Ascending aorta (tissue), 2 donors: ENCODE measurements around the gene JPH3. TPM values are rescaled to one million over a fixed set of nuclear protein-coding genes. Genes with fewer than 3 reads are reported as not detected.

Experiments used
- DNase-seq, 2 donors: peaks; one replicate each; pipeline ENCODE4 v3.0.0-alpha.2; 2019; ENCODE audit warnings: low spot score in 2 of 2
- H3K27ac ChIP-seq, 2 donors: fragments of 200-600 bp; sonication (generic); one replicate each; pipeline ENCODE4 v1.5.1; 2016 to 2017; ENCODE audit warnings: mild to moderate bottlenecking in 1 of 2
- H3K27me3 ChIP-seq: fragments of 200-600 bp; sonication (generic); one replicate; pipeline ENCODE4 v1.5.1; 2017
- H3K36me3 ChIP-seq, 2 donors: fragments of 200-600 bp; sonication (generic); one replicate each; pipeline ENCODE4 v1.5.1; 2016
- H3K4me1 ChIP-seq, 2 donors: fragments of 200-600 bp; sonication (generic); one replicate each; pipeline ENCODE4 v1.5.1; 2016 to 2017; ENCODE audit warnings: mild to moderate bottlenecking in 1 of 2
- H3K4me3 ChIP-seq, 2 donors: fragments of 200-600 bp; sonication (generic); one replicate each; pipeline ENCODE4 v1.5.1; 2016 to 2017; ENCODE audit warnings: mild to moderate bottlenecking in 1 of 2
- H3K9me3 ChIP-seq, 2 donors: fragments of 200-600 bp; sonication (generic); one replicate each; pipeline ENCODE4 v1.5.1; 2016
- CTCF ChIP-seq, 3 experiments: fragments of 200-600 bp in 2 of 3; fragments of 450-650 bp in 1 of 3; sonication (generic) in 2 of 3; IDR thresholded peaks; one replicate each; pipeline ENCODE4 v1.5.1; 2016 to 2019; ENCODE audit warnings: antibody characterized with exemption in 3 of 3, mild to moderate bottlenecking in 1 of 3, moderate library complexity in 1 of 3
- intact Hi-C: fragments of 100-400 bp; cut with DNase I; formaldehyde crosslinking; loops from one replicate; pipeline ENCODE4 v1.15.1; 2023
- total RNA-seq: library from RNA; depleted of rRNA; stranded (reverse); fragments of >200 nt; gene quantifications from one replicate; pipeline ENCODE4 v1.1.0, GENCODE V29; 2016

JPH3 gene
- total RNA-seq, 1 donor from 2014 or later: not detected

GRCh38 chr16:87652799-87653198, 50.5 kb downstream of the JPH3 start:
- no peaks in the 10 kb centered on the region for H3K4me1 ChIP-seq
- H3K4me3 ChIP-seq: no peak overlapping the region
- no peak overlapping the region for H3K27ac ChIP-seq
- H3K9me3 ChIP-seq: no peaks in the 10 kb centered on the region
- H3K27me3 ChIP-seq: no peaks in the 10 kb centered on the region
- intact Hi-C loops: no loop called here
- no peak for TF ChIP-seq CTCF (IDR thresholded peaks at IDR 0.05)
- no peaks in the 10 kb centered on the region for H3K36me3 ChIP-seq
- DNase-seq: no peak

- no peaks in the 10 kb centered on the region for H3K4me1 ChIP-seq
- H3K9me3 ChIP-seq: no peaks in the 10 kb centered on the region
- intact Hi-C loops: no loop called here
- no peaks in the 10 kb centered on the region for H3K36me3 ChIP-seq
- H3K27me3 ChIP-seq: no peaks in the 10 kb centered on the region
- DNase-seq: no peak
- H3K4me3 ChIP-seq: no peak overlapping the region
- no peak for TF ChIP-seq CTCF (IDR thresholded peaks at IDR 0.05)
- H3K27ac ChIP-seq: no peak overlapping the region
These were observed 50.9 kb downstream of the JPH3 start for GRCh38 chr16:87653234-87653633.

GRCh38 chr16:87654826-87655225, 52.5 kb downstream of the JPH3 start:
- intact Hi-C loops: no loop called here
- Histone ChIP-seq H3K36me3 (no peaks in the 10 kb centered on the region), H3K27me3 (no peaks in the 10 kb centered on the region), H3K9me3 (no peaks in the 10 kb centered on the region), H3K27ac (no peak overlapping the region), H3K4me3 (no peak overlapping the region), H3K4me1 (no peaks in the 10 kb centered on the region)
- no peak for DNase-seq
- TF ChIP-seq CTCF (IDR thresholded peaks at IDR 0.05): no peak

GRCh38 chr16:87656328-87656727, 54.0 kb downstream of the JPH3 start:
- no peak for DNase-seq
- no peak overlapping the region for H3K27ac ChIP-seq

GRCh38 chr16:87657621-87658192, 55.4 kb downstream of the JPH3 start:
- H3K27ac ChIP-seq: no peak overlapping the region
- H3K9me3 ChIP-seq: no peaks in the 10 kb centered on the region
- no peak overlapping the region for H3K4me3 ChIP-seq
- no peaks in the 10 kb centered on the region for H3K27me3 ChIP-seq
- DNase-seq: no peak
- TF ChIP-seq CTCF (IDR thresholded peaks at IDR 0.05): no peak
- H3K4me1 ChIP-seq: no peaks in the 10 kb centered on the region
- no peaks in the 10 kb centered on the region for H3K36me3 ChIP-seq
- intact Hi-C loops: no loop called here

More at GRCh38 chr16:87656328-87656727, 54.0 kb downstream of the JPH3 start:
- H3K36me3 ChIP-seq: no peaks in the 10 kb centered on the region
- H3K9me3 ChIP-seq: no peaks in the 10 kb centered on the region
- no peaks in the 10 kb centered on the region for H3K27me3 ChIP-seq
- H3K4me1 ChIP-seq: no peaks in the 10 kb centered on the region
- no peak overlapping the region for H3K4me3 ChIP-seq
- intact Hi-C loops: no loop called here
- TF ChIP-seq CTCF (IDR thresholded peaks at IDR 0.05): no peak
